Measurements from ENCODE around the gene CEACAM19.
"Not testable (repeated sequence)": the region's sequence is repeated elsewhere in the genome, so short reads cannot be mapped to it uniquely, and the experiment has no call there.

The CEACAM19 gene

GRCh38 chr19:44673510-44673909 lies 2.2 kb downstream of the CEACAM19 start:
- H3K9ac ChIP-seq (ENCODE audit: low read depth in 1 of 2, low read length in 2 of 2): no peak overlapping the region
- no peaks in the 10 kb centered on the region for H3K9me3 ChIP-seq (ENCODE audit: control insufficient read depth in 1 of 2, low read length in 2 of 2)
- no peak overlapping the region for H3K27ac ChIP-seq (ENCODE audit: low read depth, low read length)
- no peaks in the 10 kb centered on the region for H3K4me1 ChIP-seq (ENCODE audit: control insufficient read depth in 1 of 2, insufficient read depth in 2 of 2, low read length in 2 of 2)
- no peak overlapping the region for H3K4me3 ChIP-seq (ENCODE audit: low read depth in 1 of 2, low read length in 2 of 2)
- H3K27me3 ChIP-seq (ENCODE audit: control insufficient read depth in 1 of 2, insufficient read depth in 2 of 2, low read length in 2 of 2): no peaks in the 10 kb centered on the region
- no peaks in the 10 kb centered on the region for H3K36me3 ChIP-seq (ENCODE audit: control insufficient read depth in 1 of 2, insufficient read depth in 2 of 2, low read length in 2 of 2)

DNA sequence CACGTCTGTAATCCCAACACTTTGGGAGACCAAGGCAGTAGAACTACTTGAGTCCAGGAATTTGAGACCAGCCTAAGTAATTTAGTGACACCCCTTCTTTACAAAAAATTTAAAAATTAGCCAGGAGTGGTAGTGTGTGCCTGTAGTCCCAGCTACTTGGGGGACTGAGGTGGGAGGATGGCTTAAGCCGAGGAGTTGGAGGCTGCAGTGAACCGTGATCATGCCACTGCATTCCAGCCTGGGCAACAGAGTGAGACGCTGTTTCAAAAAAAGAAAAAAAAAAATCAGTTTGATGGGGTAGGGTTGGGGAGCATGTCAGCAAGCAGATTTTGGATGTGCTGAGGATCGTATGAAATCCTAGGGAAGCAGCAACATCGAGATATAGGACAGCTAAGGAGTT lies 4.2 kb downstream of the CEACAM19 start:
- H3K9me3 ChIP-seq (ENCODE audit: control insufficient read depth in 1 of 2, low read length in 2 of 2): no peaks in the 10 kb centered on the region
- H3K9ac ChIP-seq (ENCODE audit: low read depth in 1 of 2, low read length in 2 of 2): no peak overlapping the region
- no peak overlapping the region for H3K27ac ChIP-seq (ENCODE audit: low read depth, low read length)
- no peak overlapping the region for H3K4me3 ChIP-seq (ENCODE audit: low read depth in 1 of 2, low read length in 2 of 2)
- H3K36me3 ChIP-seq (ENCODE audit: control insufficient read depth in 1 of 2, insufficient read depth in 2 of 2, low read length in 2 of 2): no peaks in the 10 kb centered on the region
- no peaks in the 10 kb centered on the region for H3K4me1 ChIP-seq (ENCODE audit: control insufficient read depth in 1 of 2, insufficient read depth in 2 of 2, low read length in 2 of 2)
- no peaks in the 10 kb centered on the region for H3K27me3 ChIP-seq (ENCODE audit: control insufficient read depth in 1 of 2, insufficient read depth in 2 of 2, low read length in 2 of 2)

- Histone ChIP-seq H3K9ac (ENCODE audit: low read depth in 1 of 2, low read length in 2 of 2) (no peak overlapping the region), H3K9me3 (ENCODE audit: control insufficient read depth in 1 of 2, low read length in 2 of 2) (no peaks in the 10 kb centered on the region), H3K4me3 (ENCODE audit: low read depth in 1 of 2, low read length in 2 of 2) (no peak overlapping the region), H3K36me3 (ENCODE audit: control insufficient read depth in 1 of 2, insufficient read depth in 2 of 2, low read length in 2 of 2) (no peaks in the 10 kb centered on the region), H3K4me1 (ENCODE audit: control insufficient read depth in 1 of 2, insufficient read depth in 2 of 2, low read length in 2 of 2) (no peaks in the 10 kb centered on the region), H3K27me3 (ENCODE audit: control insufficient read depth in 1 of 2, insufficient read depth in 2 of 2, low read length in 2 of 2) (no peaks in the 10 kb centered on the region), H3K27ac (ENCODE audit: low read depth, low read length) (no peak overlapping the region)
These were observed 5.9 kb downstream of the CEACAM19 start for GRCh38 chr19:44677019-44677811.

DNA sequence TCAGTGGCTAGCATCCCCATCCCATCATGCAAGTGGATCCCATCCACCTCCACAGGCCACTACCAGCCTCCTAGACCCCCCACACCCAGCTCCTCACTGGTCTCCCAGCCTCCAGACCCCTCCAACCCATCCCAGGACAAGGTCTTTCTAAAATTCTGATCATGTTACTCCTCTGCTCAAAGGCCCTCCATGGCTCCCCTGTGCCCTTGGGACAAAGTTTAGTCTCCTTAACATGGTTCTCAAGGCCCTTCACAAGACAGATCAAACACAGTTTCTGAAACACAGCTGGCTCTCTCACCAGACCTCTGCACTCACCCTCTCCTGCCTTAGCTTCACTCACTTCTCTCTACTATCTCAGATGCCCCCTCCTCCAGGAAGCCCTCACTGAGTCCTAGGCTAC lies 9.3 kb downstream of the CEACAM19 start:
- H3K27me3 ChIP-seq (ENCODE audit: control insufficient read depth in 1 of 2, insufficient read depth in 2 of 2, low read length in 2 of 2): no peaks in the 10 kb centered on the region
- no peak overlapping the region for H3K27ac ChIP-seq (ENCODE audit: low read depth, low read length)
- H3K4me3 ChIP-seq (ENCODE audit: low read depth in 1 of 2, low read length in 2 of 2): no peak overlapping the region
- no peak overlapping the region for H3K9ac ChIP-seq (ENCODE audit: low read depth in 1 of 2, low read length in 2 of 2)
- H3K36me3 ChIP-seq (ENCODE audit: control insufficient read depth in 1 of 2, insufficient read depth in 2 of 2, low read length in 2 of 2): no peaks in the 10 kb centered on the region
- peaks cover 4 to 9% of the 10 kb centered on the region in 2 donors for H3K4me1 ChIP-seq (ENCODE audit: control insufficient read depth in 1 of 2, insufficient read depth in 2 of 2, low read length in 2 of 2)
- H3K9me3 ChIP-seq (ENCODE audit: control insufficient read depth in 1 of 2, low read length in 2 of 2): no peaks in the 10 kb centered on the region

GRCh38 chr19:44681992-44682790 lies 10.9 kb downstream of the CEACAM19 start:
- Histone ChIP-seq H3K4me3 (ENCODE audit: low read depth in 1 of 2, low read length in 2 of 2) (no peak overlapping the region), H3K9ac (ENCODE audit: low read depth in 1 of 2, low read length in 2 of 2) (no peak overlapping the region), H3K36me3 (ENCODE audit: control insufficient read depth in 1 of 2, insufficient read depth in 2 of 2, low read length in 2 of 2) (no peaks in the 10 kb centered on the region), H3K27me3 (ENCODE audit: control insufficient read depth in 1 of 2, insufficient read depth in 2 of 2, low read length in 2 of 2) (no peaks in the 10 kb centered on the region), H3K9me3 (ENCODE audit: control insufficient read depth in 1 of 2, low read length in 2 of 2) (no peaks in the 10 kb centered on the region), H3K27ac (ENCODE audit: low read depth, low read length) (no peak overlapping the region), H3K4me1 (ENCODE audit: control insufficient read depth in 1 of 2, insufficient read depth in 2 of 2, low read length in 2 of 2) (peaks cover 4 to 9% of the 10 kb centered on the region in 2 donors)

DNA sequence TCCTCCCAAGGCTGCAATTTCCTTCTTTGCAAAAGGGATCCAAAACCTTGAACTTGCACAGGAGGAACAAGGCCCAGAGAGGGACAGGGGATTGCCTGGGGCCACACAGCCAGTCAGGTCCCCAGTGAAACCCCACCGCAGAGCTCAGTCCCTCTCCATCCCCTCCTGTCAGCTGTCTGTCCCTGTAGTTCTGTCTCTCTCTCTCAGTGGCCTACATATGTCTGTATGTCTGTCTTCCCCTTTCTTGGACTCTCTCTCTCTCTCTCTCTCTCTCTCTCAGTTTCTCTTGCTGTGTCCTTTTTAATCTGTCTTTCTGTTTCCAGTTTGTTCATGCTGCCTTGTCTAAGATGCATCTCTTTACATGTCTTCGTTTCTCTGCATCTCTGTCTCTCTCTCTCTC lies 11.5 kb downstream of the CEACAM19 start:
- Histone ChIP-seq H3K9ac (ENCODE audit: low read depth in 1 of 2, low read length in 2 of 2) (no peak overlapping the region), H3K9me3 (ENCODE audit: control insufficient read depth in 1 of 2, low read length in 2 of 2) (no peaks in the 10 kb centered on the region), H3K27ac (ENCODE audit: low read depth, low read length) (no peak overlapping the region), H3K36me3 (ENCODE audit: control insufficient read depth in 1 of 2, insufficient read depth in 2 of 2, low read length in 2 of 2) (no peaks in the 10 kb centered on the region), H3K4me3 (ENCODE audit: low read depth in 1 of 2, low read length in 2 of 2) (no peak overlapping the region), H3K4me1 (ENCODE audit: control insufficient read depth in 1 of 2, insufficient read depth in 2 of 2, low read length in 2 of 2) (peaks cover 4 to 9% of the 10 kb centered on the region in 2 donors), H3K27me3 (ENCODE audit: control insufficient read depth in 1 of 2, insufficient read depth in 2 of 2, low read length in 2 of 2) (no peaks in the 10 kb centered on the region)

DNA sequence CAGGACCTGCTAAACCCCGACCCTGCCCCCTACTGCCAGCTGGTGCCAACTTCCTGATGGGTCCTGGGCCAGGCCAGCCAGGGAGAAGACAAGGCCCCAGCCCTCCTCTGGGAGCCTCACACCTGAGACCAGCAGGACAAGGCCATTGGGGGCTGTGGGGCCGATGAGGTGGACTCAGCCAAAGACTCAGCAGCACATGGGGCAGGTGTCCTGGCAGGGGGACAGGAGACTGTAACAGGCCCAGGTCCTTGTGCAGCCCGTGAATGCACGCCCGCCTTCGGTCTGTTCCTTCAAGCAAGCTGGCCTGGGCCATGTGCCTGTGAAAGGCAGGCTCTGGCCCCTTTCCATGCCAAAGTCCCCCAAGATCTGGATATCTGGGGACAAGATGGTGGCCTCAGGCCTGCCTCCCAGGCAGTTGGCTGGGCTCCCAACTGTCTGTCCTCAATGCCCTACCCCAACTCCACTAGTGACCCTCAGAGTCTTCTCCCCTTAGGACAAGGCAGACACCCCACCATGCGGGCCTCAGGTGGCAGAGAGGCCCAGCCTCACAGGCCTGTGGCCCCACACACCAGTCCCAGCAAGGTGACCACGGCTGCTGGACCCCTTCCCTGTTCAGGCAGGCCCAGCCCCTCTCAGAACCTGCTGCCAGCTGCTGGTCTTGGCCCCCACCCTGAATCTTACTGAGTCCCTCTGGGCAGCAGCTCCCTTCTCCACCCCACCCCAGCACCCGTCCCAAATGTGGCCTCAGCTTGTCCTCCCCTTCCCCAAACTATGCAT lies 12.3 kb downstream of the CEACAM19 start:
- H3K27me3 ChIP-seq (ENCODE audit: control insufficient read depth in 1 of 2, insufficient read depth in 2 of 2, low read length in 2 of 2): no peaks in the 10 kb centered on the region
- no peak overlapping the region for H3K9ac ChIP-seq (ENCODE audit: low read depth in 1 of 2, low read length in 2 of 2)
- H3K9me3 ChIP-seq (ENCODE audit: control insufficient read depth in 1 of 2, low read length in 2 of 2): no peaks in the 10 kb centered on the region
- H3K27ac ChIP-seq (ENCODE audit: low read depth, low read length): no peak overlapping the region
- no peak overlapping the region for H3K4me3 ChIP-seq (ENCODE audit: low read depth in 1 of 2, low read length in 2 of 2)
- peaks cover 4 to 9% of the 10 kb centered on the region in 2 donors for H3K4me1 ChIP-seq (ENCODE audit: control insufficient read depth in 1 of 2, insufficient read depth in 2 of 2, low read length in 2 of 2)
- H3K36me3 ChIP-seq (ENCODE audit: control insufficient read depth in 1 of 2, insufficient read depth in 2 of 2, low read length in 2 of 2): no peaks in the 10 kb centered on the region

DNA sequence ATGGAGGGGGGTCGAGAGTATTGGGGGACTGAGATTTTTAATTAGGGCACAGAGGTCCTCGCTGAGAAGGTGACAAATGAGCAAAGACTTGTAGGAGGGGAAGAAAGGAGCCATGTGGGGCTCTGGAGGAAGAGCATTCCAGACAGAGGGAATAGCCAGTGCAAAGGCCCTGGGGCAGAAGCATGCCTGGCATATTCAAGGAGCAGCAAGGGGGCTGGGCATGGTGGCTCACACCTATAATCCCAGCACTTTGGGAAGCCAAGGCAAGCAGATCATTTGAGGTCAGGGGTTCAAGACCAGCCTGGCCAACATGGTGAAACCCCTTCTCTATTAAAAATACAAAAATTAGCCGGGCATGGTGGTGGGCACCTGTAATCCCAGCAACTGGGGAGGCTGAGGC lies 13.1 kb downstream of the CEACAM19 start:
- H3K27ac ChIP-seq (ENCODE audit: low read depth, low read length); H3K9me3 ChIP-seq (ENCODE audit: control insufficient read depth in 1 of 2, low read length in 2 of 2); H3K36me3 ChIP-seq (ENCODE audit: control insufficient read depth in 1 of 2, insufficient read depth in 2 of 2, low read length in 2 of 2); H3K27me3 ChIP-seq (ENCODE audit: control insufficient read depth in 1 of 2, insufficient read depth in 2 of 2, low read length in 2 of 2); H3K4me3 ChIP-seq (ENCODE audit: low read depth in 1 of 2, low read length in 2 of 2); H3K9ac ChIP-seq (ENCODE audit: low read depth in 1 of 2, low read length in 2 of 2): not testable (repeated sequence)
- H3K4me1 ChIP-seq (ENCODE audit: control insufficient read depth in 1 of 2, insufficient read depth in 2 of 2, low read length in 2 of 2): peaks cover 9 to 14% of the 10 kb centered on the region in 2 donors

GRCh38 chr19:44684892-44685863 lies 13.9 kb downstream of the CEACAM19 start:
- Histone ChIP-seq H3K4me1 (ENCODE audit: control insufficient read depth in 1 of 2, insufficient read depth in 2 of 2, low read length in 2 of 2) (peaks cover 16 to 21% of the 10 kb centered on the region in 2 donors), H3K9ac (ENCODE audit: low read depth in 1 of 2, low read length in 2 of 2) (peak overlapping the region in 1 of 2 donors; percentile 25), H3K36me3 (ENCODE audit: control insufficient read depth in 1 of 2, insufficient read depth in 2 of 2, low read length in 2 of 2) (no peaks in the 10 kb centered on the region), H3K27me3 (ENCODE audit: control insufficient read depth in 1 of 2, insufficient read depth in 2 of 2, low read length in 2 of 2) (no peaks in the 10 kb centered on the region), H3K27ac (ENCODE audit: low read depth, low read length) (no peak overlapping the region), H3K4me3 (ENCODE audit: low read depth in 1 of 2, low read length in 2 of 2) (no peak overlapping the region), H3K9me3 (ENCODE audit: control insufficient read depth in 1 of 2, low read length in 2 of 2) (no peaks in the 10 kb centered on the region)
